DND-41 (cell line): ENCODE data around the gene G6PD.

Experiments used
- ATAC-seq: fragments of 200-7000 bp; cut with Tn5 transposase; 3 replicates; pipeline ENCODE4 v1.9.1; 2021; ENCODE audit warnings: low read depth; ENCODE audit not compliant: insufficient read depth
- DNase-seq: peaks from one replicate; pipeline ENCODE4 v3.0.0-alpha.2; 2020
- H2AFZ ChIP-seq: 2 replicates; pipeline ENCODE4 v1.6.0; 2012; ENCODE audit warnings: low read depth, low read length
- H3K27ac ChIP-seq: 2 replicates; pipeline ENCODE4 v1.5.1; 2012; ENCODE audit warnings: low read length, inconsistent platforms
- H3K27me3 ChIP-seq: fragments of 200-600 bp; sonication (generic); 2 replicates; pipeline ENCODE4 v1.6.0; 2012; ENCODE audit warnings: low read length, mild to moderate bottlenecking, inconsistent platforms; ENCODE audit not compliant: insufficient read depth, poor library complexity
- H3K36me3 ChIP-seq: 2 replicates; pipeline ENCODE4 v1.5.1; 2012; ENCODE audit warnings: low read length, inconsistent platforms; ENCODE audit not compliant: insufficient read depth
- H3K4me1 ChIP-seq: 2 replicates; pipeline ENCODE4 v1.5.1; 2012; ENCODE audit warnings: mild to moderate bottlenecking, low read length; ENCODE audit not compliant: insufficient read depth
- H3K4me2 ChIP-seq: 2 replicates; pipeline ENCODE4 v1.6.0; 2012; ENCODE audit warnings: mild to moderate bottlenecking, moderate library complexity, low read length, inconsistent platforms; ENCODE audit not compliant: insufficient read depth
- H3K4me3 ChIP-seq, 2 experiments: fragments of 200-600 bp in 1 of 2; shearing (Covaris generic) in 1 of 2; 2 replicates each; pipeline ENCODE4 v1.5.1; 2012 to 2016; ENCODE audit warnings: inconsistent platforms in 2 of 2, low read length in 2 of 2, mild to moderate bottlenecking in 2 of 2, low read depth in 1 of 2, moderate library complexity in 1 of 2
- H3K79me2 ChIP-seq: 2 replicates; pipeline ENCODE4 v1.6.0; 2012; ENCODE audit warnings: low read length, inconsistent platforms; ENCODE audit not compliant: insufficient read depth
- H3K9ac ChIP-seq: 2 replicates; pipeline ENCODE4 v1.6.0; 2012; ENCODE audit warnings: low read depth, mild to moderate bottlenecking, inconsistent platforms, low read length, moderate library complexity
- H3K9me3 ChIP-seq: 2 replicates; pipeline ENCODE4 v1.5.1; 2012; ENCODE audit warnings: low read length, moderate library complexity, mild to moderate bottlenecking, inconsistent platforms; ENCODE audit not compliant: insufficient read depth, severe bottlenecking
- H4K20me1 ChIP-seq: 2 replicates; pipeline ENCODE4 v1.6.0; 2012; ENCODE audit warnings: low read length; ENCODE audit not compliant: insufficient read depth
- CTCF ChIP-seq: IDR thresholded peaks from 2 replicates; pipeline ENCODE4 v1.5.1; 2012; ENCODE audit warnings: borderline replicate concordance, low read length, moderate library complexity, mild to moderate bottlenecking; ENCODE audit not compliant: poor library complexity, severe bottlenecking; ENCODE audit errors: extremely low read depth
- EZH2 ChIP-seq: IDR thresholded peaks from 3 replicates; pipeline ENCODE4 v1.6.1; 2012; ENCODE audit warnings: borderline replicate concordance, low read depth, mild to moderate bottlenecking, moderate library complexity, low read length, inconsistent platforms; ENCODE audit not compliant: severe bottlenecking

G6PD gene

GRCh38 chrX:154531626-154532025 lies 15.0 kb downstream of the G6PD start:
- H2AFZ ChIP-seq = no peak overlapping the region
- DNase-seq = no peak
- H4K20me1 ChIP-seq = no peaks in the 10 kb centered on the region
- H3K9ac ChIP-seq = no peak overlapping the region
- H3K4me1 ChIP-seq = peaks cover 3% of the 10 kb centered on the region; the same call in 1 of the 2 replicates
- no peaks in the 10 kb centered on the region for H3K27me3 ChIP-seq
- H3K27ac ChIP-seq = no peak overlapping the region
- no peak for ATAC-seq
- no peaks in the 10 kb centered on the region for H3K9me3 ChIP-seq
- H3K4me3 ChIP-seq = no peak overlapping the region
- H3K4me2 ChIP-seq = no peak overlapping the region
- TF ChIP-seq CTCF (no peak), EZH2 (no peak)
- H3K79me2 ChIP-seq = no peaks in the 10 kb centered on the region
- peaks cover 40% of the 10 kb centered on the region for H3K36me3 ChIP-seq

GRCh38 chrX:154530286-154530685 lies 16.4 kb downstream of the G6PD start:
- H3K4me1 ChIP-seq = peaks cover 3% of the 10 kb centered on the region; the same call in 1 of the 2 replicates
- H3K27me3 ChIP-seq = no peaks in the 10 kb centered on the region
- H3K4me2 ChIP-seq = no peak overlapping the region
- H3K79me2 ChIP-seq = no peaks in the 10 kb centered on the region
- H3K9ac ChIP-seq = no peak overlapping the region
- TF ChIP-seq CTCF (no peak), EZH2 (no peak)
- H3K36me3 ChIP-seq = peaks cover 32% of the 10 kb centered on the region
- H3K9me3 ChIP-seq = no peaks in the 10 kb centered on the region
- H2AFZ ChIP-seq = no peak overlapping the region
- DNase-seq (no peak), ATAC-seq (no peak)
- H3K27ac ChIP-seq = no peak overlapping the region
- no peak overlapping the region for H3K4me3 ChIP-seq
- no peaks in the 10 kb centered on the region for H4K20me1 ChIP-seq

- Histone ChIP-seq H2AFZ (no peak overlapping the region), H3K4me1 (no peaks in the 10 kb centered on the region), H3K4me2 (no peak overlapping the region), H3K36me3 (peaks cover 23% of the 10 kb centered on the region), H3K9ac (no peak overlapping the region), H3K4me3 (no peak overlapping the region), H3K79me2 (no peaks in the 10 kb centered on the region), H4K20me1 (no peaks in the 10 kb centered on the region), H3K27me3 (no peaks in the 10 kb centered on the region), H3K9me3 (no peaks in the 10 kb centered on the region), H3K27ac (no peak overlapping the region)
- no peak for DNase-seq
- no peak for ATAC-seq
- no peak for TF ChIP-seq EZH2
Observed at GRCh38 chrX:154529206-154529612, 17.4 kb downstream of the G6PD start.

GRCh38 chrX:154526901-154527675 lies 19.6 kb downstream of the G6PD start:
- no peaks in the 10 kb centered on the region for H3K79me2 ChIP-seq
- H4K20me1 ChIP-seq = no peaks in the 10 kb centered on the region
- no peak overlapping the region for H3K27ac ChIP-seq
- no peak overlapping the region for H3K9ac ChIP-seq
- no peak overlapping the region for H3K4me3 ChIP-seq
- no peak overlapping the region for H2AFZ ChIP-seq
- H3K27me3 ChIP-seq = no peaks in the 10 kb centered on the region
- TF ChIP-seq CTCF (peak; percentile 36), EZH2 (no peak)
- no peak overlapping the region for H3K4me2 ChIP-seq
- H3K4me1 ChIP-seq = no peaks in the 10 kb centered on the region
- DNase-seq (peak; percentile 52), ATAC-seq (peak; percentile 71)
- H3K9me3 ChIP-seq = no peaks in the 10 kb centered on the region
- H3K36me3 ChIP-seq = peaks cover 1% of the 10 kb centered on the region; the same call in 1 of the 2 replicates
